ENCODE results near the gene CDC5L.

Gene CDC5L

DNA sequence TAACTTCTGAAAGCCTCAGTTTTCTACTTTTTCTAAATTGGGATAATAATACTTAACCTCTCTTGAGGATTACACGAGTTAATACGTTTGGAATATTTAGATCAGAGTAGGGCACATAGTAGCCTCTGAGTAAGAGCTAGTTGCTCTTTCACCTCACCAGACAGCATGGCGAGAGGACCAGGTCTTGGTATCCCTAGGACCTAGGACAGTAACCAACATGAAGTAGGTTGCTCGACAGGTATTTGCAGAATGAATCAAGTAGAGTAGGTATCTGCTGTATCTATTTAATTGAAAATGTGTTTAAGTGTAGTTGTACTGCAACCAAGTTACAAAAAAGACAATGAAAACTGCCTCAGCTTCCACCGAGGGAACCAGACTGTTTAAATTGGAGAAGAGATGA is 1.4 kb downstream of the CDC5L start:
- TF ChIP-seq, protein P1, sequence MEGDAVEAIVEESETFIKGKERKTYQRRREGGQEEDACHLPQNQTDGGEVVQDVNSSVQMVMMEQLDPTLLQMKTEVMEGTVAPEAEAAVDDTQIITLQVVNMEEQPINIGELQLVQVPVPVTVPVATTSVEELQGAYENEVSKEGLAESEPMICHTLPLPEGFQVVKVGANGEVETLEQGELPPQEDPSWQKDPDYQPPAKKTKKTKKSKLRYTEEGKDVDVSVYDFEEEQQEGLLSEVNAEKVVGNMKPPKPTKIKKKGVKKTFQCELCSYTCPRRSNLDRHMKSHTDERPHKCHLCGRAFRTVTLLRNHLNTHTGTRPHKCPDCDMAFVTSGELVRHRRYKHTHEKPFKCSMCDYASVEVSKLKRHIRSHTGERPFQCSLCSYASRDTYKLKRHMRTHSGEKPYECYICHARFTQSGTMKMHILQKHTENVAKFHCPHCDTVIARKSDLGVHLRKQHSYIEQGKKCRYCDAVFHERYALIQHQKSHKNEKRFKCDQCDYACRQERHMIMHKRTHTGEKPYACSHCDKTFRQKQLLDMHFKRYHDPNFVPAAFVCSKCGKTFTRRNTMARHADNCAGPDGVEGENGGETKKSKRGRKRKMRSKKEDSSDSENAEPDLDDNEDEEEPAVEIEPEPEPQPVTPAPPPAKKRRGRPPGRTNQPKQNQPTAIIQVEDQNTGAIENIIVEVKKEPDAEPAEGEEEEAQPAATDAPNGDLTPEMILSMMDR (IDR thresholded peaks at IDR 0.05; ENCODE audit: insufficient read depth, low read depth, low read length, missing control alignments): no peak
- peak overlapping the region; percentile 88 for H3K4me3 ChIP-seq (ENCODE audit: low read length)

DNA sequence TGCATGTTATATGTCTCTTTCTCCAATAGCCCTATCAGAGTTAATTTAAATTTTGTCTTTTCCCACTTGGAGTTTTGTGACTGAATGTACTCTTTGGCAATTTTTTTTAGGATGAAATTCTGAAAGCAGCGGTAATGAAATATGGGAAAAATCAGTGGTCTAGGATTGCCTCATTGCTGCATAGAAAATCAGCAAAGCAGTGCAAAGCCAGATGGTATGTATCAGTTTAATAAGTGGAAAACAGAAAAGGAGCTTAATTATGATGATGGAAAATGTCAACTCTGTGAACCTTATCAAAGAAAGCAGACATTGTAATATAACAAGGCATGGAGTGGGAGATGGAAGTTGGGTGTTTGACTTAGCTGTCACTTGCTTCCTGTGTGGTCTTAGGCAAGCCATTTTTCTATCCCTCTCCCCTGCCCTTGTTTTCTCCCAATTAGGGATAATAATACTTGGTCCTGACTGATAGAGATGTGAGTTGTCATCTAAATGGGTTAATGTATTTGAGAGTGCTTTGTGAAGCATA is 2.7 kb downstream of the CDC5L start:
- no peak for DNase-seq (ENCODE audit: low read depth)
- TF ChIP-seq, protein P1 (IDR thresholded peaks at IDR 0.05; ENCODE audit: insufficient read depth, low read depth, low read length, missing control alignments): no peak
- no peak overlapping the region for H3K4me3 ChIP-seq (ENCODE audit: low read length)

More for the DNA sequence above, 1.4 kb downstream of the CDC5L start:
- DNase-seq (ENCODE audit: low read depth): peak; percentile 14

DNA sequence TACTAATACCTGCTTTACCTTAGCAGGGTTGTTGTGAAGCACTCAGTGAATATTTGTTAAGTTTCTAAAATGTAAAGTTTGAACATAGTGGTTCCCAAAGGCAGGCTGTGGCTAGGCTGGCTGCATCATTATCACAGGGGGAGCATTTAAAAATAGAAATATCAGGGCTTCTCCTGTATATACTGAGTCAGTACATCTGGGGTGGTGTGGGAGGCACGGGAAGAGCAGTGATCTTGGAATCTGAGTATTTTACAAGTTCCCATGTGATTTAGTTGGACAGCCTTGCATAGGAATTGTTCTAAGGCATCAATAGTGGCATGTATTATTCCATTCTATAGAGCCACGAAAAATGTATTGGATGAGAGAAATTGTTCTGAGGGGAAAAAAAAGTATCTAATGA is 8.0 kb downstream of the CDC5L start:
- TF ChIP-seq, protein P1 (IDR thresholded peaks at IDR 0.05; ENCODE audit: insufficient read depth, low read depth, low read length, missing control alignments): no peak
- no peak overlapping the region for H3K4me3 ChIP-seq (ENCODE audit: low read length)
- no peak for DNase-seq (ENCODE audit: low read depth)

DNA sequence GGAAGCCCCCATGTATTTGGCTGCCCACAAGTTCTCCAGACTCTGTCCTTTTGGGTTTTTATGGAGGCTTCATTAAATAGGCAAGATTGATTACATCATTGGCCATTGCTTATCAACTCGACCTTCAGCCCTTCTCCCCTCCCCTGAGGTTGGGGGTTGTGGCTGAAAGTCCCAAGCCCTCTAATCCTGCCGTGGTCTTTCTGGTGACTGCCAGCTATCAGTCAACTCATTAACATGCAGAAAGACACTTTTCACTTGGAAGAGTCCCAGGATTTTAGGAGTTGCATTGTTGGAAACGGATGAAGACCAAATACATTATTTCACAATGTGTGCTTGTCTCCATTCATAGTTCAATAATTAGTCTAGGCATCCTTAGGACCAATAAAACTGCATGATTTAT is 9.5 kb downstream of the CDC5L start:
- DNase-seq (ENCODE audit: low read depth): no peak
- no peak overlapping the region for H3K4me3 ChIP-seq (ENCODE audit: low read length)
- TF ChIP-seq, protein P1 (IDR thresholded peaks at IDR 0.05; ENCODE audit: insufficient read depth, low read depth, low read length, missing control alignments): no peak

DNA sequence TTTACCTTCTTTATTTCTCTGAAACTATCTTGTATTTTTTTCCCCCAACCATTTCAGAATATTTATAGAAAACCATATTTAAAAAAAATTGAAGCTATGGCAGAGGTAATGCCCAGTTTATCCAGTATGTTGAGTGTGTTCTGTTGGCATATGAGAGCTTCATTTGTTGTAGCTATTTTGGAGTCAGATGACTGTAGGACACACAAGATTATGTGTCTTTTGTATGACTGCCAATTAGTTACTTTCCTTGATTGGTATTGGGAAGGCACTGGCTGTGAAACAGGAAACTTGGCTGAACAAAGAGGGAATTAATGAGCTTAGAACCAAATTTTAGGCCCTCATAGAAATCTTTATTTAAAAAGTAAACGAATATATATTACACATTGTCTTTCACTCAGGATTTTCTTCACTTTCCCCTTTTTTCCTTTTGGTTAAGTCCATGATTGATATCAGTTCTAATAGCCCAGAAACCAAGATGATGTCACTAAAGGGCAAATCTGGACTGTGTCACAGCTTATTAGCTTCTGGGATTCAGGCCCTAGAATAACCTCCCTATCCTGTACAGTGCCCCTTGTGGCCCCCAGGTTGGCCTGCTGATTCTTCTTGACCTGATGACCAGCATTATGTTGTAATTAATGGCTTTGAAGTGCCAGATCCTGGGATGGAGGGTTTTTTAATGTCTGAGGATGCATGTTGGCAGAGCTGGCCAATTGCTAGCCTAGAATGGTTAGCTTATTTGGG is 10.1 kb downstream of the CDC5L start:
- TF ChIP-seq, protein P1 (IDR thresholded peaks at IDR 0.05; ENCODE audit: insufficient read depth, low read depth, low read length, missing control alignments): no peak
- H3K4me3 ChIP-seq (ENCODE audit: low read length): no peak overlapping the region
- no peak for DNase-seq (ENCODE audit: low read depth)

DNA sequence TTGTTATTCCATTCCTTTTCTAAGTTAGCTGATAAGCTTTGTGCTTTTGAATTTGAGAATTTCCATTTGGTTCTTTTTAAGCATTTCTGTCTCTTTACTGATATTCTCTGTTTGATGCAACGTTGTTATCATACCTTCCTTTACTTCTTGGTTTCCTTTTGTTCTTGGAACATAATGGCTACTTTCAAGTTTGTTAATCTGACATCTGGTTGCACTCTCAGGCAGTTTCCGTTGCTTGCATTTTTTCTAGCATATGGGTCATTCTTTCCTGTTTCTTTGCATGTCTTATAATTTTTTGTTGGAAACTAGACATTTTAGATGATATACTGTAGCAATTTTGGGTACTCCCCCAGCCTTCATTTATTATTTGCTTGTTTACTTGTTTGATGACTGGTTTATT is 12.5 kb downstream of the CDC5L start:
- DNase-seq (ENCODE audit: low read depth): no peak
- TF ChIP-seq, protein P1 (IDR thresholded peaks at IDR 0.05; ENCODE audit: insufficient read depth, low read depth, low read length, missing control alignments): no peak
- no peak overlapping the region for H3K4me3 ChIP-seq (ENCODE audit: low read length)

DNA sequence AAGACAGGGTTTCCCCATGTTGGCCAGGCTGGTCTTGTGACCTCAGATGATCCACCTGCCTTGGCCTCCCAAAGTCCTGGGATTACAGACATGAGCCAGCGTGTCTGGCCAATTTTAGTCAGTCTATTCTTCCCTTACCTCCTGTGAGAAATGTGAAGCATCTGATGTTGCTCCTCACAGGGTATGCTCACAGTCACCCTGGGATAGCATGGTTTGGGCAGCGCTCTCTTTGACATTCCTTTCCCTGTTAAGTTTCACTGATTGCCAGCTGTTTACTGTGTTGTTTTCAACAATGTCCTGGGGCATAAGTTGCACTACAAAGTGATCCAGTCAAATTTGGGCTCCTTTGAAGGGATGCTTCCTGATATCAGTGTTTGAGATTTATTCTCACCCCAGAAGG is 13.1 kb downstream of the CDC5L start:
- TF ChIP-seq, protein P1 (IDR thresholded peaks at IDR 0.05; ENCODE audit: insufficient read depth, low read depth, low read length, missing control alignments): no peak
- no peak overlapping the region for H3K4me3 ChIP-seq (ENCODE audit: low read length)
- DNase-seq (ENCODE audit: low read depth): no peak
